HG03439 (cell line): ENCODE data around the gene GIMD1.
"Not testable (repeated sequence)": the region's sequence is repeated elsewhere in the genome, so short reads cannot be mapped to it uniquely, and the experiment has no call there.

Source experiments
- ATAC-seq: cut with Tn5 transposase; IDR thresholded peaks from one replicate; pipeline ENCODE4 v1.9.1; 2021; ENCODE audit warnings: mild to moderate bottlenecking, moderate library complexity; ENCODE audit not compliant: unreplicated experiment

GIMD1 gene

DNA sequence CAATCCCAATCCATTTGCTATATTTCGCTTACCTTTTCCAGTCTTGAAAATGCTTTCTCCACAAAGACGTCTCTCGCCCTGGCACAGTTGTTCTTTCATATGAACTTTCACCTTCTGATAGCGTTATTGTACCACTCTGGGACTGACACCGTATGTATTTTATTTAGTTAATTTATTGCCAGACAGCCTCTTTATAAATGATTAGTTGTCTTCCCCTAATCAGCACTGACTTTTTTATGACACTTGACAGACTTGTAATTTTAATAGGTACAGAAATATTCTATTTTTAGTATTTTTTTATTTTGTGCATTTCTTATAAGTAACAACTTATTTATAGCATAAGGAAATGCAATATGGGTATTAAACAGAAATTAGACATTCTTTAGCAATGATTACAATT is at the start of gene GIMD1:
Gene GIMD1 (minus strand): TSS at position 101 of the 400 bp plus-strand sequence. CDS start 1,343 bp downstream, outside the sequence.
- ATAC-seq: no peak

DNA sequence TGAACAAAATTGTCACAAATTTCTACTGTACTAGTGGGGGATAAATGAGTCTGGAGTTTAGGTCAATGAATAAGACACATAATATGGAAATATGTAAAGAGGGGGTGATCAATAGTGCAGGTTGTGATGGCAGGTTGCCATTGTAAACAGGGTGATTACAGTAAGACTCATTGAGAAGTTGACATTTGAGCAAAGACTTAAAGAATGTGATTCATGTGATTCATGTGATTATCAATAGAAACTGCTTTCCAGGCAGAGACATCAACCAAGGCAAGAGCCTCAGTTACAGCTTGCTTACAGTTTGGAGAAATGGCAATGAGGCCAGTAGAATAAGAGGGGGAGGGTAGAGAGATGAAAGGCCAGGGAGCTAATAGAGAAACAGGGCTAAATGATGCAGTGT is 45.8 kb upstream of the GIMD1 start:
- ATAC-seq: no peak

DNA sequence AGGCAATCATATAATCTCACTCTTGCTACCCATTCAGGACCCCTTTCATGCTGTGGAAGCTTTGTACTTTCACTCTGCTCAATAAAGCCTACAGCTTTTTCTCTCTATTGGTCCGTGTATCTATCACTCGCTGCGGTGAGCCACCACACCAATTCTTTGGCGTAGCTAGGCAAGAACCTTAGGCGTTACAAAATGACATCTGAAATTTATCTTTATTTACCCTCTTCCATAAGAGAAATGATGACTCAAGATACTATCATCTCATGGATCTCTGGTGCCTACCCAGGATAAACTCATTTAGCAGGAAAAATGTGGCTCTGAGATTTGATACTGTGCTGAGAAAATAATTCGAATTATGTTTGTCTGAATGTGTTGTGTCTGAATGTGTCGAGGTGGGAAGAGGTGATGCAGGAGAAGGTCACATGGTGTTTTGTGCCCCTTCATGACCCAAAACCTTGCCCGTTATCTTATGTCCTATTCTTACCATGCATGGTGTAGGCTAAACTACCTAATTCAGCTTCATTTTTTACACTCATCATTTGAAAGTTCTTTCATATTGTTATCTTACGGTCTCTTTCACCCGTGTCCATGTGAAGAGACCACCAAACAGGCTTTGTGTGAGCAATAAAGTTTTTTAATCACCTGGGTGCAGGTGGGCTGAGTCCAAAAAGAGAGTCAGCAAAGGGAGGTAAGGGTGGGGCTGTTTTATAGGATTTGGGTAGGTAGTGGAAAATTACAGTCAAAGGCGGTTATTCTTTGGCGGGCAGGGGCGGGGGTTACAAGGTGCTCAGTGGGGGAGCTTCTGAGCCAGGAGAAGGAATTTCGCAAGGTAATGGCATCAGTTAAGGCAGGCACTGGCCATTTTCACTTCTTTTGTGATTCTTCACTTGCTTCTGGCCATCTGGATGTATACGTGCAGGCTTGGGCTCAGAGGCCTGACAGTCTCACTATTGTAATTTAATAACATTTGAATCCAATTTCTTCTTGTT is 41.6 kb upstream of the GIMD1 start:
- no peak for ATAC-seq

DNA sequence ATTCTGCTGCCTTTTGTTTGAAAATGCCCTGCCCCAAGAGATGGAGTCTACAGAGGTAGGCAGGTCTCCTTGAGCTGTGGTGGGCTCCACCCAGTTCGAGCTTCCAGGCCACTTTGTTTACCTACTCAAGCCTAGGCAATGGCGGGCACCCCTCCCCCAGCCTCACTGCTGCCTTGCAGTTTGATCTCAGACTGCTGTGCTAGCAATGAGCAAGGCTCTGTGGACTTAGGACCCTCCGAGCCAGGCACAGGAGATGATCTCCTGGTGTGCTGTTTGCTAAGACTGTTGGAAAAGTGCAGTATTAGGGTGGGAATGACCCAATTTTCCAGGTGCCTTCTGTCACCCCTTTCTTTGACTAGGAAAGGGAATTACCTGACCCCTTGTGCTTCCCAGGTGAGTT is 39.4 kb upstream of the GIMD1 start:
- ATAC-seq: not testable (repeated sequence)

DNA sequence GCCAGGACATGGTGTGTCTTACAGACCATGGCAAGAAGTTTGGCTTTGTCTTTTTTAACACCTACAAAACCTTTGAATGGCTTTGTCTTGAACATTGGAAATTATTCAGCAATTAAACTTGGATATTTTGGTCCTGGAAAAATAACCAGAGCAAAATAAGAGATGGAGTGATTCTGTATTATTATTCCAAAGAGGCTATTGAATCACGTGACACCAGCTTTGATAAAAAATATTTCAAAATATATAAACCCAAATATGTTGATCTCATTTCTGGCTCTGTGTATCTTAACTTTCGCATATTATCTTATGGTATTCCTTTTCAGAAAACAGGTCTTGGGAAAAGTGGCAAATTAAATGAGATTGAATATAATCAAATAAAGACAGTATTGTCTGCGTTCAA is 32.6 kb upstream of the GIMD1 start:
- ATAC-seq: no peak

GRCh38 chr4:106398898-106399297 is 30.3 kb upstream of the GIMD1 start:
- not testable (repeated sequence) for ATAC-seq

- ATAC-seq: no peak
These were observed 27.0 kb upstream of the GIMD1 start for GRCh38 chr4:106395582-106395981.

DNA sequence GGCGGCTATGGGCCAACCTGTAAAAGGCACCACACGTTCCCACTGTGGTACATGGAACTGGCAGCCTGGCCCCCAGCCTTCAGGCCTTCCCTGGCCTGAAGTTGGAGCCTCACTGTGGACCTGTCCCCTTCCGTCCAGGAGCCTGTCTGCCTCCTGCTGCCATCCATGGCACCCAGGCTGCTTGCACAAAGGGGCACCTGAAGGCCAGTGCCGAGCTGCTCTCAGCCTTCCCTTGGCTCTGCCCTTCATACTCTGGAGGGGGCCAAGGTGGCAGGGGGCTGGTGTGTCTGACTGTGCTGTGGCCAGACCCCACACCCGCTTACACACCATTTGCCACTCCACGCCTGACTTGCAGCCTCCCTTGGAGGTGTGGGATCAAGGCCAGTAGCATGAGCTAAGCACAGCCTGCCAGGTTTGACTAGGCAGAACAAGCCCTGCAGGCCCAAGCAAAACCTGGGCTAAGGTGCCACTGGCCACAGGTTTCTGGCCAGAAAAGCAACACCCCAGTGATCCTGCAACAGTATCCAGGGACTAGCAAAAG is 17.3 kb upstream of the GIMD1 start:
- no peak for ATAC-seq

GRCh38 chr4:106384878-106385277 is 16.3 kb upstream of the GIMD1 start:
- ATAC-seq: no peak

DNA sequence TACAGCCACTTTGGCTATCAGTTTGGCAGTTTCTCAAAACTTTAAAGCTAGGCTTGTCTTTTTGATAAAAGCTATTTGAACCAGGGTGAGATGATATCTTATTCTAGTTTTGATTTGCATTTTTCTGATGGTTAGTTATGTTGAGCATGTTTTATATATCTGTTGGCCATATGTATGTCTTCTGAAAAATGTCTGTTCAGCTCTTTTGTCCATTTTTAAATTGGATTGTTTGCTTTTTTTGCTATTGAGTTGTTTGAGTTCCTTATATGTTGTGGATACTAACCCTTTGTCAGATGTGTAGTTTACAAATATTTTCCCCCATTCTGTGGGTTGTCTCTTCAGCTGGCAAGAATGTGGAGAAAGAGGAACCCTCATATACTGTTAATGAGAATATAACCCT is 11.6 kb upstream of the GIMD1 start:
- no peak for ATAC-seq

DNA sequence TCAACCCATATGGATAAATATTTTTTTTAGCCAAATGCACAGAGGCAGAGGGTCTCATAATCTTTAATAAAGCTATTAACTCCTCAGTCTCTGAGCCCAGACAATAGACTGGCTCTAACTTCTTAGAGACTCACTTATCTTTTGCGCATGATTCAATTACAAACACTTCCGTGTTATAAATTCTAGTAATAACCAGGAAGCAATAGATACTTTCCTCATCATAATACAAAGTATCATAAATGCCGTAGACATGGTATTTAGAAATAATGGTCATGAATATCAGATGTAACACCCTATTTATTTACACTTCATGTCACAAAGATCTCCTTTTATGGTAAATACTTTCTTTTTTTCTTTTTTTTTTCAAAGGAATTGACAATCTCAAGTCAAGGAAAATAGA is 4.4 kb upstream of the GIMD1 start:
- ATAC-seq: no peak

DNA sequence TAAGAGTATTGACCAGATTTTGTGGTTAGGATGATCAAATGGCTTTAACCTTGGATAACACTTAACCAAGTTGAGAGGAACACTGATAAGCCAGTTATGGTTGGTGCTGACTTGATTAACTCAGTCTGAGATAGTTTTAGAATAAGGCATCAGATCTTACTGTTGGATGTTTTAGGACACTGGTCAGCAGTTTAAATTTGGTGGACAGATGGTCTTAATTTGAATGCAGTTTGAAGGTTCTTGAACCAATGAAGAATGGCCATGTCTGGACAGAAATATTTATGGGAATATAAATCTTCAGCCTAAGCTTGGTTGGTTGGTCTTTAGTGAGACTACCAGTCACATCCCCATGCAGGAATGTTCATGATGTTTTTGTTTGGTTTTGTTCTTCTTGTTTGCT is 2.6 kb upstream of the GIMD1 start:
- ATAC-seq: no peak

GRCh38 chr4:106370214-106370613 is 1.6 kb upstream of the GIMD1 start:
- no peak for ATAC-seq

- ATAC-seq: no peak
These were observed 980 bp upstream of the GIMD1 start for GRCh38 chr4:106369456-106370060.

DNA sequence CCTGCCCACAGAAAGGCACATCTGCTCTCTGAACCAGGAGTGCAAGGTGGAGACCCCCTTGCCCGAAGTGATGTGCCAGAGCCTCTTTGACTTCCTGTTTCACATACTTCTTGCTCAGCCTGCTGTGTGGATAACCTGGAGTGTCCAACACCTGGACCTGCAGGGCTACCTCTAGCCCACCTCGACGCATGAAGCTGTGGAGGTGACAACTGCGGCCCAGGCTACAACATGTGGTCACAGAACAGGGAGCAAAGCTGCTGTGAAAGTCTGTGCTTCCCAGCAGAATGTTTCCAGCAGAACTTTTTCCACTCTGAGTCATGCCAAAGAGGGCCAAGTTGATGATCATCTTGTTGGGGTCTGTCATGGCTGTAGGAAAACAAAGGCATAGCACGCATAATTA is 1.5 kb downstream of the GIMD1 start:
- no peak for ATAC-seq

DNA sequence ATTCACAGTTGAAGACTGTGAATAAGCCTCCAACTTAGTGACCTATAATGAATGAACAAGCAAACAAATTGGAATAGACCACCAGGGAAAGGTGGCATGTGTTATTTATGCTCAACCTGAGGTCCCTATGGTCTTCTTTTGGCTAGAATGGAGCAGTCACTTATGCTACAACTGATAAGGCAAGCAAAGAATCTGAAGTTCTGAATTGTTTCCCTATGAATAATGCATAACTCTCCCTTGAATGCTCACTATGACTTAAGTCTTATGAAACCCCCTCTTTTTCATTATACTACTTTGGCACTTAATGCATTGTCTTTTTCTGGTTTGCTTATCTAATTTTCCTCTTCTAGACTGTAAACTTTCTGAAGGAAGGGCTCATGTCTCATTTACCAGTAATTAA is 2.6 kb downstream of the GIMD1 start:
- no peak for ATAC-seq

- no peak for ATAC-seq
These were observed 3.0 kb downstream of the GIMD1 start for GRCh38 chr4:106365613-106366012.

- ATAC-seq: no peak
These were observed 4.3 kb downstream of the GIMD1 start for GRCh38 chr4:106364282-106364681.

DNA sequence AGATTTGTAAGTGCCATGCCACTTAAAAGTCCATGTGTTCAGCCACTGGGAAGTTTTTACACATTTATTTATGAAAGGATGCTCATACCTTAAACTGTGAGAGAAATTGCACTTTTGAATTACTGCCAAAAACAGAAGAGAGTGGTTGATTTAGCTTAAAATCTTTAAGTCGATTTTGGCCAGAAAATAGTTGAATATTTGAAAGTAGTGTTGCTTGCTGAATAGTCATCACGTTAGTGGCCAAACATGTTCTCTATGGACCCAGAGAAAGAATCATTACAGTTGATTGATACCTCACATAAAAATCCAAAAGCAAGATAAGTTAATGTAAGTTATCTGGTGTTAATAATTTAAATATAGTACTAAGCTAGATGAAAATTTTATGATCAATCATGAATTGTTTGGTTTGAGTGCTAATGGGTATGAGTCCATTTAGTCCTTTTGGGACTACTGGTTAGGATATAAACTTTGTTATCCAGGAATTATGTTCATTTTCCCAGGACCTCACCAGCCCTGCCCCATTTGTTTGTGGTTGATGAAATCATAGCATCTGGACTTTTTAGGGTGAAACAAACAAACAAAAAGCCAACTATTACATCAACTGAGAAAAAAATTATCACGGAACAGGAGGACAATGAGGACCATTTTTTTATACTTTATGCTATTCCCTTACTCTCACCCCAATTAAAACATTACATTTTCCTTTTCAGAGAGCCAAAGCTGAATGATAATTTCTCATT is 6.3 kb downstream of the GIMD1 start:
- ATAC-seq: no peak

DNA sequence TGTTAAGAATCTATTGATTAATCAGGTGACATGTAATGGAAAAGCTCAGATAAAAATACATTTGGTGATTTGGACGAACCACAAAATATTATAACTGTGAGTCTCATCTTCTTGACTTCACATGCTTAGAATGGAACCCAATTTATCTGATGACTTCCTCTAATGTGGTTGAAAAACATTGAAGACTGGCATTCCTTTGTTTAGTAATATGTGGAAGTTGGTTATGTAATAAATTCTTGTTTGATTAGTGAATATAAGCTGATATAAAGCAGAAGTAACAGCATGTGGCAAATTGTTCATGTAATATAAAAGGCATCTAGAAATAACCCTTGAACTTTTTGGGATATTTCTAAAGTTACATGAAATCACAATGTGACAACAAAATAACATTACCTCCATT is 9.7 kb downstream of the GIMD1 start:
- no peak for ATAC-seq

DNA sequence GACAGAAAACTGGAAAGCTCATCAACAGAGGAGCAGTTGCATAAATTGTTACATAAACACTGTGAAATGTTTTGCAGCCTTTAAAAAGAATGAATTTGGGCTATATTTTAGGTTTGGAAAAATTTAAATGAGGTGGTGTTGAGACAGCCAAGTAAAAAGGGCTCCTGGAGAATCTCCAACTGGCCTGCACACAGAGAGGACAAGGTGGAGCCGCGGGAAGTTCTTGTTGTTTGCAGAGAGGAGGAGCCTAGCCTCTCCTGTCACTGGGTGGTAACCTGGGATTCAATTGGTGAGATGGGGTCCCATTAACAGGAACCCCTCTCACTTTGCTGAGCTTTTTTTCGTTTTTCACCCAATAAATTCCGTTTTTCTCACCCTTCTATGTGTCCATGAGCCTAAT is 13.4 kb downstream of the GIMD1 start:
- ATAC-seq: no peak
